T-helper 22 cell (primary cell): ENCODE data around the gene CRTC3.
A peak's percentile ranks its signal among the peaks of the same experiment; 100 is the strongest.

Source experiments
- DNase-seq: peaks from one replicate; pipeline ENCODE4 v3.0.0-alpha.2; 2020; ENCODE audit warnings: low read depth

Gene CRTC3

GRCh38 chr15:90564051-90564450, 34.3 kb downstream of the CRTC3 start:
- DNase-seq = no peak

GRCh38 chr15:90564590-90564989, 34.9 kb downstream of the CRTC3 start:
- no peak for DNase-seq

DNA sequence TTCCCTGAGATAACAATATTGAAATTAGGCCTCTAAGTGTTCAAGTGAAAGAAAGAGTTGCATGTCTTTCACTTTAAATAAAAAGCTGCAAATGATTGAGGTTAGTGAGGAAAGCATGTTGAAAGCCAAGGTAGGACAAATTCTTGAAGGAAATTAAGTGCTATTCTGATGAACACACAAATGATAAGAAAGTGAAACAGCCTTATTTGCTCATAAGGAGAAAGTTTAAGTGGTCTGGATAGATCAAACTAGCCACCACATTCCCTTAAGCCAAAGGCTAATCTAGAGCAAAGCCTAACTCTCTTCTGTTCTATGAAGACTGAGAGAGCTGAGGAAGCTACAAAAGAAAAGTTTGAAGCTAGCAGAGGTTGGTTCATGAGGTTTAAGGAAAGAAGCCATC, 36.1 kb downstream of the CRTC3 start:
- no peak for DNase-seq

DNA sequence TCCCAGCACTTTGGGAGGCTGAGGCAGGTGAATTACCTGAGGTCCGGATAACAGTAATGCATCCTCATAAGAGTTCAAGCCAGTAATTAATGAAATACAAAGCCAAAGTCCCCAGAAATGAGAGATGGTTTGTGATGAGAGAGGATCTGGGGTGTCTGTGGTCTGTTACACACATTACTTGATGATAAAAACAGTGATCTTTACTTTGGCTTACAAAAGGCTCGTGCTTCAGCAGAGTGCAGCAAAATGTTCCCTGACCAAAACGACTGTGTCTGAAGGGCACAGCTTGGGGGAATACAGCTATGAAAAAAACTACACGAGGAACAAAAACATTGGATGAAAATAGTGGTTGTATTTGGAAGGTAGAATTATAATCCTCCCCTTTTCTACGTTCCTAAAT, 40.9 kb downstream of the CRTC3 start:
- no peak for DNase-seq

DNA sequence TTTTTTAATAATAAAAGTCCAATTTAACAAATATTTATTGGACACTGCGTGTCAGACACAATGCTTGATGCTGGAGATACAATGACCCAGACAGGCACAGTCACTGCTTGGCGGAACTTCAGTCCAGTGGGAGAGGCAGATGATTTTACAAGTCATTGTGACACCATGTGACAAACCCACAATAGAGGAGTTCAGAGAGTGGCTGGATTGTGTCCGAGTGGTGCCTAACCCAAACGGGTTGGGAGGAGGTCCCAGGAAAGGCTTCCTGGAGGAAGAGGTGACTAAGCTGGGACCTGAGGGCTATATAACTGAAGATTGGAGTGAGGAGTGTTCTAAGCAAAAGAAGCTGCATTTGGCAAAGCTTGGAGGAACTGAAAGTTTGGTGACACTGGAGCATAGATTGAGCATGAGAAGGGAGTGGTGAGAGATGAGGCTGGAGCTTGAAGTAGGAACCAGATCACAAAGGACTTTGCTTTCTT, 41.4 kb downstream of the CRTC3 start:
- DNase-seq = no peak

DNA sequence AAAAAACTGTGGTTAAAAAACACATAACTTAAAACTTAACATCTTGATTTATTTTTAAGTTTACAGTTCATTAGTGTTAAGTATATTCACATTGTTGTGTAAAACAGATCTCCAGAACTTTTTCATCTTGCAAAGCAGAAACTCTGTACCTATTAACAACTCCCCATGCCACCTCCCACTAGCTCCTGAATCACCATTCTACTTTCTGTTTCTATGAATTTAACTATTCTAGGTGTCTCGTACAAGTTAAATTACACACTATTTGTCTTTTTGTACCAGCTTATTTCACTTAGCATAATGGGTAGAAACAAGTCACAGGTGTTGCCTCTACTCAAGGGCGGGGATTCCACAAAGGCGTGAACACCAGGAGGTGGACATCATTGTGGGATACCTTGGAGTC, 43.2 kb downstream of the CRTC3 start:
- no peak for DNase-seq

- DNase-seq = no peak
Observed at GRCh38 chr15:90576711-90577389, 47.1 kb downstream of the CRTC3 start.

DNA sequence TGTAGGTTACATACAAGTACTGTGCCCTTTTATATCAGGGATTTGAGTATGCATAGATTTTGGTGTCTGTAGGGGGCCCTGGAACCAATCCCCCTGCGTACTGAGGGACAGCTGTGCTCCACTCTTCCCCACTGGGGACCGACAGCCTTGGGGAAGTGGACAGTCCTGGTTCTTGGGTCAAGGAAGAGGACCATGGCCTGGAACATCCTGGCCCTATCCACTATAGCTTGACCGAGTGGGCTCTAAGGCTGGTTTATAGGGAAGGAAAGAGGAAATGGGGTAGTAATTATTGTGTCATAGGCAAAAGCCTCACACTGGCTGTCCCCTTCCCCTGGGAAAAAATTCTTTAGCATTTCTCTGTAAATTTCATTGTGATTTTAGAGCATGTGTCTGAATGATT, 49.5 kb downstream of the CRTC3 start:
- no peak for DNase-seq

- DNase-seq = no peak
Observed at GRCh38 chr15:90580099-90580498, 50.4 kb downstream of the CRTC3 start.

DNA sequence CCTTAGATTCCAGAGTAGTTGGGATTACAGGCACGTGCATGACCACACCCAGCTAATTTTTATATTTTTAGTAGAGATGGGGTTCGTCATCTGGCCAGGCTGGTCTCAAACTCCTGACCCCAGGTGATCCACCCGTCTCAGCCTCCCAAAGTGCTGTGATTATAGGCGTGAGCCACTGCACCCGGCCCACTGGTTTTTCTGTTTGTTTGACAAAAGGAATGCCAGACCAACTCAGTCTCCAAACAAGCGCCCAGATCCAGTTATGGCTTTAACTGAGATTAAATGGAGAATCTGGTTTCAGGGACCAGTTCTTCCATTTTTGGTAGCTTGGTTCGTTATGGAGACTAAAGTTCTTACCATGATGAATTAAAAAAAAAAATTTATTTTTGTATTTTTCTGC, 50.8 kb downstream of the CRTC3 start:
- DNase-seq = no peak

GRCh38 chr15:90580946-90581345, 51.2 kb downstream of the CRTC3 start:
- no peak for DNase-seq

- no peak for DNase-seq
Observed at GRCh38 chr15:90581771-90582352, 52.1 kb downstream of the CRTC3 start.

DNA sequence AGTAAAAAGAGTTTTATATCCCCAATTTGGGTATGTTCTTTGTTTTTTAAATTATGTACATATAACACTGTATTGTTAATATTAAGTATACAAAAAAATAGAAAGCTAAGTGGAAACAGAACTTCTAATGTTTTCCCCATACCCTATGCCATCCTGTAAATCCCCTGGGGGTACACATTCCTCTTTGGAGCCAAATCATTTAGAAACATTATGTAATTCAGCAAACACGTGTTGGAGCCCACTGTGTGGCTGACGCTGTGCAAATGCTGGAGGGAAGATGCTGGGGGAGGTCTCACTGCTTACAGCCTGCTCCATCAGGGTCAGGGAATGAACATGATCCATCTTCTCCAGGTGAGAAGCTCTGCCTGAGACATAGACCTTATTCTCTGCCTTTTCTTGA, 52.8 kb downstream of the CRTC3 start:
- no peak for DNase-seq

- no peak for DNase-seq
Observed at GRCh38 chr15:90583471-90584252, 53.9 kb downstream of the CRTC3 start.

- no peak for DNase-seq
Observed at GRCh38 chr15:90584841-90585240, 55.1 kb downstream of the CRTC3 start.

- DNase-seq = no peak
Observed at GRCh38 chr15:90585863-90586262, 56.1 kb downstream of the CRTC3 start.

GRCh38 chr15:90586948-90587347, 57.2 kb downstream of the CRTC3 start:
- DNase-seq = no peak

DNA sequence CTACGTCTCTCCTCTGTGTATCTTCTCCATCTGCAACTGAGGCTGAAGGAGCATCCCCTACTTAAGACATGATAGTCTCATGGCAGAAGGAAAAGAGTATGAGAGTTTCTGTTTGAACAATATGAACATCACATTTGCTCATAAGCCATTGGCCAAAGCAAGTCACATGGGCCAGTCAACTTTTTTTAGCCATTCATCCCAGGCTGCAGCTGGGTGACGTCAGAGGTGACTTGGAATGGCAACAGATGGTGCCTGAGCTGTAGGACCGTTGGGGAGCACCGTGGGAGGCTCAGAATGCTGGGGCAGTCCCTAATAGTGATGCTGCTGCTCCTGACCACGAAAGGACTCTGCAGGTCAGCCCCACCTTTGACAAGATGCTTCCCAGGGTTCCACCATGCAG, 58.7 kb downstream of the CRTC3 start:
- DNase-seq = no peak

DNA sequence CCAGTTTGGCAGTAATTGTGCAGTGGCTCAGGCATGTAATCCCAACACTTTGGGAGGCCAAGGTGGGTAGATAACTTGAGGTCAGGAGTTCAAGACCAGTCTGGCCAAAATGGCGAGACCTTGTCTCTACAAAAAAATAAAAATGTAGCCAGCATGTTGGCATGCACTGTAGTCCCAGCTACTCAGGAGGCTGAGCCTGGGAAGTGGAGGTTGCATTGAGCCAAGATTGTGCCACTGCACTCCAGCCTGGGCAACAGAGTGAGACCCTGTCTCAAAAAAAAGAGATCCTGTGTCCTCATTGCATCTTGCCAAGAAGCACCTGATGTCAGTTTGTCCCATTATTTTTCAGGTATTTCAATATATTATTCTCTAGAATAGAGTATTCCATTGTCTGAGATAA, 61.8 kb downstream of the CRTC3 start:
- no peak for DNase-seq

DNA sequence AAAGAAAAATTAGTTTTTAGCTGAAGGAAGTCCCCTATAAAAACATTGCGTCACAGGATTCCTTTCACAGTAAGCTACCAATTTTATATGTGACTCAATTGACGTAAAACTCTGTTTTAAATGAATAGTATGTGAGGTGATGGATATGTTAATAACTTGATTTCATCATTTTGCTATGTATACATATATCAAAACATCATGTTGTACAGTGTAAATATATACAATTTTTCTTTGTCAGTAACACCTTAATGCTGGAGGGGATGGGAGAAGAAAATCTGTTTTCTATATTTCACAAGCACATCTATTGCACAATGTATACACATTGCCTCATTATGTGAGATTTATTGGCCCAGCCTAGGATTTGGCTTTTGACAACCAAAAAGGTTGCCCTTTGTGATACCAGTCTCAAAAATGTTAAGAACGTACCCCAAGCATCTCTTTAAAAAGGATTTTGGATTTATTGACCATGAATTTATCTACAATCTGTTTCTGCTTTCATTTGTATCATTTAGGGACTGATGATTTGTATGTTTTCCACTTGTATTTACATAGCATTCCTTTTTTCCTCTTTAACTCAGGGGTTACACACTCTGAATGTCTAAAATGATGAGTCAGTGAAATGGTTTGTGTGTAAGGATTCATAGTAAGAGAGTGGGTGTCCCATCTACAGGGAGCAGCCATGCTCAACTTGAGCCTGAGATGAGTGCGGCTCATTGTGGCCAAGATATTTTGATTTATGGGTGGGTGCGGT, 62.6 kb downstream of the CRTC3 start:
- DNase-seq = no peak

GRCh38 chr15:90593499-90594158, 63.9 kb downstream of the CRTC3 start:
- no peak for DNase-seq

DNA sequence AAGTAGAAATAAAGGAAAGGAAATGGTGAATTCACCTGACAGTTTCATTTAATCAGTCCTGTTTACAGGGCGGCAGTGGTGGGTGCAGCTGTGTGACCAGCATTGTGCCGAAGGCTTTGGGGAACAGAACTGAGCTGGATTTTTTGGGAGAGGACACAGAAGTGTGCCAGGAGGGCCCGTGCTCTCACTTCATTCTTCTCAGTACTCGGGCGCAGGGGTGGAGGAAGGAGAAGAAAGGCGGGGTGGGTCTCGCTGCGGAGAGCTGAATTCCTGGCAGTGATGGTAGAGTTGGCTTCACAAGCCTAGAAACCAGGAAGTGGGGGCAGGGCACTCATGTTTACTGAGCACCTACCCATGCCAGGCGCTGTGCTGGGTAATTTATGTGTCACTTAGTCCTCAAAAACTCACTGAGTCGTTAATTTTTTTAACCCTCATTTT, 64.6 kb downstream of the CRTC3 start:
- peak; percentile 41 for DNase-seq
